SU-DHL-6 (cell line): ENCODE results near the gene NUDT21.

Experiments used
- CTCF ChIP-seq: fragments of 200-600 bp; sonication (generic); IDR thresholded peaks from one replicate; pipeline ENCODE4 v1.5.1; 2017; ENCODE audit warnings: antibody characterized with exemption, mild to moderate bottlenecking, low read length, moderate library complexity; ENCODE audit not compliant: insufficient read depth, poor library complexity, severe bottlenecking
- EZH2phosphoT487 ChIP-seq: fragments of 200-600 bp; sonication (generic), shearing (Covaris generic); conservative IDR thresholded peaks from 2 replicates; pipeline ENCODE4 v1.6.1; 2018; ENCODE audit warnings: mild to moderate bottlenecking, antibody characterized with exemption, low read length, moderate library complexity, mixed read lengths

- TF ChIP-seq CTCF = no peak
- no peak for TF ChIP-seq EZH2phosphoT487
Observed at GRCh38 chr16:56400458-56400857, 50.7 kb downstream of the NUDT21 start.
